A673 (cell line): Measurements from ENCODE around the gene TTC36. TPM values are rescaled to one million over a fixed set of nuclear protein-coding genes. Genes with fewer than 3 reads are reported as not detected.

Source experiments
- BruUV-seq: library from RNA; stranded (reverse); fragments of 400-500 nt; replicated peaks from 2 replicates; lab custom pipeline; 2021; lab: Mats Ljungman, UMichigan
- CTCF ChIA-PET: fragments of 300-600 bp; sonication (Branson Sonifier 250); formaldehyde crosslinking; loops from one replicate; lab custom pipeline; 2022; ENCODE audit warnings: antibody characterized with exemption; lab: Charles Lee
- POLR2A ChIA-PET: fragments of 300-600 bp; sonication (Branson Sonifier 250); formaldehyde crosslinking; loops from one replicate; lab custom pipeline; 2022; ENCODE audit warnings: antibody characterized with exemption; ENCODE audit not compliant: low non-redundant PET; lab: Charles Lee
- DNase-seq: peaks from one replicate; pipeline ENCODE4 v3.0.0-alpha.2; 2015; ENCODE audit warnings: low spot score
- H3K27ac ChIP-seq: fragments of 200-600 bp; sonication (generic); 2 replicates; pipeline ENCODE4 v1.5.1; 2016; ENCODE audit warnings: mixed run types, low read depth, mild to moderate bottlenecking, mixed read lengths, antibody characterized with exemption, low read length; ENCODE audit not compliant: poor library complexity, severe bottlenecking
- H3K27me3 ChIP-seq: fragments of 200-600 bp; sonication (generic); replicated peaks from 2 replicates; pipeline ENCODE4 v1.6.1; 2017; ENCODE audit warnings: mixed run types, low read depth, mild to moderate bottlenecking, mixed read lengths, antibody characterized with exemption, low read length; ENCODE audit not compliant: insufficient read depth, poor library complexity
- H3K36me3 ChIP-seq: fragments of 200-600 bp; sonication (generic); 2 replicates; pipeline ENCODE4 v1.6.1; 2016; ENCODE audit warnings: mixed run types, mild to moderate bottlenecking, mixed read lengths, antibody characterized with exemption, low read length; ENCODE audit not compliant: insufficient read depth, poor library complexity, severe bottlenecking
- H3K4me1 ChIP-seq: fragments of 200-600 bp; sonication (generic); 2 replicates; pipeline ENCODE4 v1.6.1; 2017; ENCODE audit warnings: mixed run types, mild to moderate bottlenecking, mixed read lengths, antibody characterized with exemption, low read length; ENCODE audit not compliant: insufficient read depth, poor library complexity, severe bottlenecking
- H3K4me3 ChIP-seq: fragments of 200-600 bp; sonication (generic); 2 replicates; pipeline ENCODE4 v1.5.1; 2016; ENCODE audit warnings: low read depth, mixed run types, mild to moderate bottlenecking, mixed read lengths, low read length; ENCODE audit not compliant: poor library complexity, severe bottlenecking
- H3K9me3 ChIP-seq: fragments of 200-600 bp; sonication (generic); 2 replicates; pipeline ENCODE4 v1.6.1; 2016; ENCODE audit warnings: mixed run types, low read depth, mild to moderate bottlenecking, mixed read lengths, antibody characterized with exemption, low read length; ENCODE audit not compliant: poor library complexity, severe bottlenecking
- EZH2 ChIP-seq: fragments of 200-600 bp; sonication (generic); IDR thresholded peaks from 2 replicates; pipeline ENCODE4 v1.6.1; 2017; ENCODE audit warnings: borderline replicate concordance, low read depth, mild to moderate bottlenecking, mixed read lengths, antibody characterized with exemption, low read length; ENCODE audit not compliant: poor library complexity, severe bottlenecking
- intact Hi-C: fragments of 100-400 bp; cut with micrococcal nuclease; formaldehyde crosslinking; loops from one replicate; pipeline ENCODE4 v1.10.0; 2022; ENCODE audit not compliant: unreplicated experiment
- total RNA-seq: library from RNA; stranded (reverse); gene quantifications from 2 replicates; pipeline ENCODE4 v1.2.3, GENCODE V29; 2021
- TF ChIP-seq, protein P1 (sequence below): fragments of 300-800, 200-600 bp; sonication (generic); conservative IDR thresholded peaks from 2 replicates; pipeline ENCODE4 v1.5.1; 2017; ENCODE audit warnings: low read depth, mild to moderate bottlenecking, antibody characterized with exemption, low read length, moderate library complexity, mixed read lengths

Gene TTC36
- total RNA-seq, 1 experiment from 2014 or later = 0.39 TPM

DNA sequence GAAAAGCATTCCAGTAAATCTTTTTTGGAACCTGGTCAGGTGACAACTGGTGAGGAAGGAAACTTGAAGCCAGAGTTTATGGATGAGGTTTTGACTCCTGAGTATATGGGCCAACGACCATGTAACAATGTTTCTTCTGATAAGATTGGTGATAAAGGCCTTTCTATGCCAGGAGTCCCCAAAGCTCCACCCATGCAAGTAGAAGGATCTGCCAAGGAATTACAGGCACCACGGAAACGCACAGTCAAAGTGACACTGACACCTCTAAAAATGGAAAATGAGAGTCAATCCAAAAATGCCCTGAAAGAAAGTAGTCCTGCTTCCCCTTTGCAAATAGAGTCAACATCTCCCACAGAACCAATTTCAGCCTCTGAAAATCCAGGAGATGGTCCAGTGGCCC is 24.1 kb upstream of the TTC36 start:
- Histone ChIP-seq H3K27me3 (no peaks in the 10 kb centered on the region), H3K4me1 (no peaks in the 10 kb centered on the region), H3K9me3 (no peaks in the 10 kb centered on the region), H3K4me3 (no peak overlapping the region), H3K36me3 (peaks cover 97% of the 10 kb centered on the region), H3K27ac (no peak overlapping the region)
- intact Hi-C loops = no loop called here
- TF ChIP-seq EZH2 = no peak
- TF ChIP-seq, protein P1, sequence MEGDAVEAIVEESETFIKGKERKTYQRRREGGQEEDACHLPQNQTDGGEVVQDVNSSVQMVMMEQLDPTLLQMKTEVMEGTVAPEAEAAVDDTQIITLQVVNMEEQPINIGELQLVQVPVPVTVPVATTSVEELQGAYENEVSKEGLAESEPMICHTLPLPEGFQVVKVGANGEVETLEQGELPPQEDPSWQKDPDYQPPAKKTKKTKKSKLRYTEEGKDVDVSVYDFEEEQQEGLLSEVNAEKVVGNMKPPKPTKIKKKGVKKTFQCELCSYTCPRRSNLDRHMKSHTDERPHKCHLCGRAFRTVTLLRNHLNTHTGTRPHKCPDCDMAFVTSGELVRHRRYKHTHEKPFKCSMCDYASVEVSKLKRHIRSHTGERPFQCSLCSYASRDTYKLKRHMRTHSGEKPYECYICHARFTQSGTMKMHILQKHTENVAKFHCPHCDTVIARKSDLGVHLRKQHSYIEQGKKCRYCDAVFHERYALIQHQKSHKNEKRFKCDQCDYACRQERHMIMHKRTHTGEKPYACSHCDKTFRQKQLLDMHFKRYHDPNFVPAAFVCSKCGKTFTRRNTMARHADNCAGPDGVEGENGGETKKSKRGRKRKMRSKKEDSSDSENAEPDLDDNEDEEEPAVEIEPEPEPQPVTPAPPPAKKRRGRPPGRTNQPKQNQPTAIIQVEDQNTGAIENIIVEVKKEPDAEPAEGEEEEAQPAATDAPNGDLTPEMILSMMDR = no peak
- POLR2A ChIA-PET = no interaction called here
- CTCF ChIA-PET = no interaction called here
- no TSS peak for BruUV-seq
- no peak for DNase-seq

DNA sequence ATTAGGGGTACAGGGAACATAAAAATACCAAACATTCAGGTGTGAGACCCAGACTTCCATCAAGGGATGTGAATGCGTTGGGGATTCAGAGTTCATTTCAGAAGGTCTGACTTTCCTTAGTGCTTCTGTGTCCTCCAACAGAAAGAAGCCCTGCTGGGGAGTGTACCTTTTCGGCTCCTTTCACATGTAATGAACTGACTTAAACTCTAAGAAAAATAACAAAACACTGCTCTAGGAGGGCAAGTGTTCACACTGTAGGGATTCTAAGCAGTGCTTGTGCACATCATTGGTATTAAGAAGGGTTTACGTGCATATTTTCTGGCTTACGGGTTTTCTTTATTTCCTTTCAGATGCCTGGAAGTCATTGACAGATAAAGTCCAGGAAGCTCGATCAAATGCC is 15.7 kb upstream of the TTC36 start:
- TF ChIP-seq, protein P1 = no peak
- TF ChIP-seq EZH2 = no peak
- Histone ChIP-seq H3K36me3 (peaks cover 97% of the 10 kb centered on the region), H3K27ac (no peak overlapping the region), H3K9me3 (no peaks in the 10 kb centered on the region), H3K4me3 (no peak overlapping the region), H3K27me3 (no peaks in the 10 kb centered on the region), H3K4me1 (no peaks in the 10 kb centered on the region)
- ChIA-PET CTCF (interaction anchor here (0.6 kb wide), 1 partner anchor 226 kb away, joined by 3 read pairs; no protein-coding TSS in a partner anchor), POLR2A (no interaction called here)
- no peak for DNase-seq
- intact Hi-C loops = no loop called here
- BruUV-seq = no TSS peak

DNA sequence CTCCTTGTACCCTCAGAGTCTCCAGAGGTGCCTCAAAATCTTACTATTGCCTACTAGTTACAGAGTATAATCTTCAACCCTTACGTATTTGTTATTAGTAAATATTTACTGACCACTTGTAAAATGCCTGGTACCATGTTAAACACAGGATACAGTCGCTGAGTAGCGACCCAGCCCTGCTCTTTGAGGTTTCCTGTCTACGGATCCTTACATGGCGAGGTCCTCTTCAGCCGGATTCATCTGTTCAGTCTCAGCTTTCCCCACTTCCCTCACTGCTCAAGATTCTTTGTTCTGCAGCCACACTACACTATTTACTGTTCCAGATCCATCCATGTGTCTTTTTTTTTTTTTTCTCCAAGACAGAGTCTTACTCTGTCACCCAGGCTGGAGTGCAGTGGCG is 13.2 kb upstream of the TTC36 start:
- TF ChIP-seq, protein P1 = no peak
- no peak for TF ChIP-seq EZH2
- Histone ChIP-seq H3K4me3 (no peak overlapping the region), H3K9me3 (no peaks in the 10 kb centered on the region), H3K36me3 (peaks cover 89% of the 10 kb centered on the region), H3K27ac (no peak overlapping the region), H3K4me1 (no peaks in the 10 kb centered on the region), H3K27me3 (no peaks in the 10 kb centered on the region)
- no peak for DNase-seq
- ChIA-PET POLR2A (no interaction called here), CTCF (no interaction called here)
- intact Hi-C loops = no loop called here
- BruUV-seq = no TSS peak
